Activated naive CD4-positive, alpha-beta T cell treated with anti-CD3 and anti-CD28 coated beads, Interleukin-2, amount 50 U/mL, for 24 hours (primary cell): Measurements from ENCODE around the gene ZNF662.
A peak's percentile ranks its signal among the peaks of the same experiment; 100 is the strongest.

Experiments
- H3K27ac Mint-ChIP-seq: one replicate; pipeline ENCODE4 v1.8.0; 2021; ENCODE audit warnings: mild to moderate bottlenecking, mixed read lengths
- H3K27me3 Mint-ChIP-seq: one replicate; pipeline ENCODE4 v1.8.0; 2021; ENCODE audit warnings: mixed read lengths
- H3K36me3 Mint-ChIP-seq: one replicate; pipeline ENCODE4 v1.8.0; 2021; ENCODE audit warnings: mixed read lengths
- H3K4me1 Mint-ChIP-seq: one replicate; pipeline ENCODE4 v1.8.0; 2021; ENCODE audit warnings: mixed read lengths
- H3K4me3 Mint-ChIP-seq: one replicate; pipeline ENCODE4 v1.8.0; 2021; ENCODE audit warnings: mild to moderate bottlenecking, mixed read lengths
- H3K9me3 Mint-ChIP-seq: one replicate; pipeline ENCODE4 v1.8.0; 2021; ENCODE audit warnings: mixed read lengths

ZNF662 gene

DNA sequence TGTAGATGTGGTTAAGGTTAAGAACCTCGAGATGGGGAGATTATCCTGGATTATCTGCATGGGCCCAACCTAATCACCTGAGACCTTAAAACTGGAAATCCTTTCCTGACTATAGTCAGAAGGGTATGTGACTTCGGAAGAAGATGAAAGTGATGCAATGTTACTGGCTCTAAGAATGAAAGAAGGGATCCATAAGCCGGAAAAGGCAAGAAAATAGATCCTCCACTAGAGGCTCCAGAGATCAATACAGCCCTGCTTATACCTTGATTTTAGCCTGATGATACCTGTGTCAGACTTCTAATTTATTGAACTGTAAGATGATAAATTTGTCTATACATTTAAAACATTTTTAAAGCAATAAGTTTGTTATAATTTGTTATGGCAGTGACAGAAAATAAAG is 51.6 kb downstream of the ZNF662 start:
- H3K27me3 Mint-ChIP-seq, result no peaks in the 10 kb centered on the region
- peaks cover 10% of the 10 kb centered on the region for H3K4me1 Mint-ChIP-seq
- no peaks in the 10 kb centered on the region for H3K9me3 Mint-ChIP-seq
- no peak overlapping the region for H3K27ac Mint-ChIP-seq
- no peaks in the 10 kb centered on the region for H3K36me3 Mint-ChIP-seq
- no peak overlapping the region for H3K4me3 Mint-ChIP-seq

DNA sequence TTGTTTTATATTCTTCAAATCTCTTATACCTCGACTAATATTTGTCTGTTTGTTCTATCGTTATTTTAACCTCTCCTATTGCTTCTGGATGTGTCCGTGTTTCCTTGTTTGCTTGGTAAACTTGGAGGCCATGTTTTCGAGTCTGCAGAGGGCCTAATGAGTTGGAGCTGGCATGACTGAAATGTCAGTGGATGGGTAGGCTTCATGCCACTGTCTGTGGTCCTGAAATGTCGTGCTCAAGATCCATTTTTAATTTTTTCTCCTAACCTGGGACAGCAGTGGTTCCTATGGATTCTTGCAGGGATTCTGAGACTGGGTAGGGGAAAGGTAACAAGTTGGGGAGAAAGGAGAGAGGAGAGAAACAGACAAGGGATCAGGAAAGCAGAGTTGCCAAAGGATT is 54.3 kb downstream of the ZNF662 start:
- H3K4me1 Mint-ChIP-seq, result peaks cover 28% of the 10 kb centered on the region
- H3K27ac Mint-ChIP-seq, result peak overlapping the region; percentile 37
- H3K9me3 Mint-ChIP-seq, result no peaks in the 10 kb centered on the region
- no peak overlapping the region for H3K4me3 Mint-ChIP-seq
- H3K36me3 Mint-ChIP-seq, result no peaks in the 10 kb centered on the region
- no peaks in the 10 kb centered on the region for H3K27me3 Mint-ChIP-seq

DNA sequence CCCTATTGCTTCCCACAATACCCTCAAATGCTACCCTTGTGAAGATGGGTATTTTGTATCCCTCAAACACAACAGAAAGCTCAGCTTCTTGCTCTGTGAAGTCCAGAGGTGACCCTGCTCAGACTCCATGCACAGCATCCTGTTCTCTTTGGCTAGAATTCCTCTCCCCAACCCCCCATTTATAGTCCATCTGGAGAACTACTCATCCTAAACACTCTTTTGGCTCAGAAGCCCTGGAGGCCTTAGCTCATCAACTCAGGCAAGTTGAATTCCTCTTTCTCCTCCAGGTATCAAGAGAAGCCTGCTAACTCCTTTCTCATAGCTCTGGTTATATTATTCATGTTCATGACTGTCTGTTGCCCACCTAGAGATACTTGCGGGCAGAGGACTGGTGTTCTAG is 54.8 kb downstream of the ZNF662 start:
- Mint-ChIP-seq H3K4me3 (no peak overlapping the region), H3K36me3 (no peaks in the 10 kb centered on the region), H3K27me3 (no peaks in the 10 kb centered on the region), H3K27ac (no peak overlapping the region), H3K4me1 (peaks cover 33% of the 10 kb centered on the region), H3K9me3 (no peaks in the 10 kb centered on the region)

DNA sequence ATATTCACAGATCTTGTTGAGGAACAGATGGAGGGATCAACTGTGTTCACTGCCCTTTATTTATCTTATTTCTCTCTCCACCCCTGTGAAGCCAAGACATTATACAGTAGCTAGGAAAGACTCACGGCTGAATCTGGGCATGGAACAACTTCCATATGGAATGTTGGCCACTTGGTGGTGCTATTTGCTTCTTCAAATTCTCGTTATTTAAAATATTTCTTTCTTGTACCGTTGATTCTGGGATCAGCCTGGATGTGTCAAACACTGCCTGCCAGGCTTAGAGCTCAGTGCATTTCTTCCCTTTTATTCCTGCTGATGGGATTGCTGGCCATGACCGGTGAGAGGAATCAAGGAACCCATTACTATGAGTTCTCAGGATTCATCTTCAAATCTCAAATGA is 55.7 kb downstream of the ZNF662 start:
- Mint-ChIP-seq H3K27me3 (no peaks in the 10 kb centered on the region), H3K36me3 (no peaks in the 10 kb centered on the region), H3K27ac (no peak overlapping the region), H3K4me3 (no peak overlapping the region), H3K4me1 (peaks cover 38% of the 10 kb centered on the region), H3K9me3 (no peaks in the 10 kb centered on the region)

DNA sequence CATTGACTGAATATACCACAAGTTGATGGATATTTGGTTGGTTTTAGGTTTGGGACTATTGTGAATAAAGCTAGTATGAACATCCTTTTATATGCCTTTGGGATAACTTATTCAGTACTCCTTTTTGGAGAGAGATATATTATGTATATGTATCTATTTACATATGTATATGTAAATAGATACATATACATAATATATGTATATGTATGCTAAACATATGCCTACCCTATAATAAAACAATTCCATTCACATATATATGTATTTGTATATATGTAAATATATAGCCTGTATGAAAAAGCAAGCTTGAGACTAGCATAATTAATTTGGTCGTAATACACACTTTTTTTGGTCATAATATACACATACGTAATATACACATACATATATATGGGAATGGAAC is 57.3 kb downstream of the ZNF662 start:
- no peaks in the 10 kb centered on the region for H3K27me3 Mint-ChIP-seq

DNA sequence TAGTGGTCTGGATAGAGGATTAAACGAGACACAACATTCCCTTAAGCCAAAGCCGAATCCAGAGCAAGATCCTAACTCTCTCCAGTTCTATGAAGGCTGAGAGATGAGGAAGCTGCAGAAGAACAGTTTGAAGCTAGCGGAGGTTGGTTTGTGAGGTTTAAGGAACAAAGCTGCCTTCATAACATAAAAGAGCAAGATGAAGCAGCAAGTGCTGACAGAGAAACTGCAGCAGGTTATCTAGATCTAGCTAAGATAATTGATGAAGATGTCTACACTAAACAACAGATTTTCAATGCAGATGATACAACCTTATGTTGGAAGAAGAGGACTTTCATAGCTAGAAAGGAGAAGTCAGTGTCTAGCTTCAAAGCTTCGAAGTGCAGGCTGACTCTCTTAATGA is 58.3 kb downstream of the ZNF662 start:
- H3K36me3 Mint-ChIP-seq, result no peaks in the 10 kb centered on the region
- no peak overlapping the region for H3K27ac Mint-ChIP-seq
- H3K27me3 Mint-ChIP-seq, result no peaks in the 10 kb centered on the region
- peak overlapping the region; percentile 9 for H3K4me3 Mint-ChIP-seq
- H3K9me3 Mint-ChIP-seq, result no peaks in the 10 kb centered on the region
- peaks cover 41% of the 10 kb centered on the region for H3K4me1 Mint-ChIP-seq

More for the DNA sequence above, 57.3 kb downstream of the ZNF662 start:
- Mint-ChIP-seq H3K4me1 (peaks cover 41% of the 10 kb centered on the region), H3K4me3 (no peak overlapping the region), H3K36me3 (no peaks in the 10 kb centered on the region), H3K27ac (no peak overlapping the region), H3K9me3 (no peaks in the 10 kb centered on the region)
